ENCODE data around the gene PSMG4. TPM values are rescaled to one million over a fixed set of nuclear protein-coding genes. Genes with fewer than 3 reads are reported as not detected.

The PSMG4 gene
- total and polyA plus RNA-seq, 2 donors (not counting 3 experiments of a cell fraction or from before 2014, with no cell fraction given) = 31.4 to 46.0 TPM

DNA sequence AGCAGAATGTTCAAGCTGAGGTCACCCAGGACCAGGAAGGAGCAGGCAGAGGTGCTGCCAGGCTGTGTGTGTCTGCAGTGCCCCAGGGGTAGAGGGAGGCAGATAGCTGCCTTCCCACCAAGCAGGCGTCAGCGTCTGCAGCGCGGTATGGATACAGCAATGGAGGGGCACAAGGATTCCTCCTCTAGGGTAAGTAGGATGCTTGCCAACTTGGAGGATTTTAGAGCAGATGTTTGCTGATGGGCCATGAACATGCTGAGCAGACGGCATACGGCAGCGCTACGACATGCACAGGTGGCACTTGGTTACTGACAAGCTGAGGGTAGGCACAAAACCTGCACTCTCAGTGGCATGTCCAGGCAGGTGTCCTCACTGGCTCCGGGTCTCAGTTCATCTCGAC, 48.1 kb downstream of the PSMG4 start:
- TF ChIP-seq, protein P1, sequence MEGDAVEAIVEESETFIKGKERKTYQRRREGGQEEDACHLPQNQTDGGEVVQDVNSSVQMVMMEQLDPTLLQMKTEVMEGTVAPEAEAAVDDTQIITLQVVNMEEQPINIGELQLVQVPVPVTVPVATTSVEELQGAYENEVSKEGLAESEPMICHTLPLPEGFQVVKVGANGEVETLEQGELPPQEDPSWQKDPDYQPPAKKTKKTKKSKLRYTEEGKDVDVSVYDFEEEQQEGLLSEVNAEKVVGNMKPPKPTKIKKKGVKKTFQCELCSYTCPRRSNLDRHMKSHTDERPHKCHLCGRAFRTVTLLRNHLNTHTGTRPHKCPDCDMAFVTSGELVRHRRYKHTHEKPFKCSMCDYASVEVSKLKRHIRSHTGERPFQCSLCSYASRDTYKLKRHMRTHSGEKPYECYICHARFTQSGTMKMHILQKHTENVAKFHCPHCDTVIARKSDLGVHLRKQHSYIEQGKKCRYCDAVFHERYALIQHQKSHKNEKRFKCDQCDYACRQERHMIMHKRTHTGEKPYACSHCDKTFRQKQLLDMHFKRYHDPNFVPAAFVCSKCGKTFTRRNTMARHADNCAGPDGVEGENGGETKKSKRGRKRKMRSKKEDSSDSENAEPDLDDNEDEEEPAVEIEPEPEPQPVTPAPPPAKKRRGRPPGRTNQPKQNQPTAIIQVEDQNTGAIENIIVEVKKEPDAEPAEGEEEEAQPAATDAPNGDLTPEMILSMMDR (IDR thresholded peaks at IDR 0.05; ENCODE audit: extremely low read depth in 1 of 2, insufficient read depth in 1 of 2, low read depth in 1 of 2, low read length in 2 of 2) = no peak
- TF ChIP-seq POLR2AphosphoS5 (IDR thresholded peaks at IDR 0.05; ENCODE audit: insufficient read depth, low read depth, low read length) (no peak), EZH2 (IDR thresholded peaks at IDR 0.05; ENCODE audit: borderline replicate concordance, low read depth, low read length, severe bottlenecking) (no peak), MYC (IDR thresholded peaks at IDR 0.05; ENCODE audit: low read depth, low read length) (no peak), POLR2A (IDR thresholded peaks at IDR 0.05; ENCODE audit: low read depth, low read length) (no peak), FOS (IDR thresholded peaks at IDR 0.05; ENCODE audit: borderline replicate concordance, insufficient read depth, low read length) (no peak), GATA2 (IDR thresholded peaks at IDR 0.05; ENCODE audit: insufficient read depth, insufficient read length, low read depth, low read length) (no peak), JUN (IDR thresholded peaks at IDR 0.05; ENCODE audit: borderline replicate concordance, insufficient read depth, insufficient read length, low read depth) (no peak)
- TF ChIP-seq, protein P2, sequence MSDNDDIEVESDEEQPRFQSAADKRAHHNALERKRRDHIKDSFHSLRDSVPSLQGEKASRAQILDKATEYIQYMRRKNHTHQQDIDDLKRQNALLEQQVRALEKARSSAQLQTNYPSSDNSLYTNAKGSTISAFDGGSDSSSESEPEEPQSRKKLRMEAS (IDR thresholded peaks at IDR 0.05; ENCODE audit: insufficient read depth, insufficient read length) = no peak
- FAIRE-seq = no peak
- dilution Hi-C loops (cut with MboI; ENCODE audit: extremely low pct_ligation_motif_present, low sequenced_read_pairs) = no loop called here
- BruUV-seq (replicated peaks) = no TSS peak
- H4K20me1 ChIP-seq (replicated peaks; ENCODE audit: control insufficient read depth, extremely low read depth, insufficient read depth, low read length) = no peaks in the 10 kb centered on the region
- DNase-seq (ENCODE audit: low read depth, low spot score) = no peak
- H3K4me1 ChIP-seq (ENCODE audit: control insufficient read depth, extremely low read depth, insufficient read depth, low read length) = no peaks in the 10 kb centered on the region
- H3K36me3 ChIP-seq (ENCODE audit: control insufficient read depth in 2 of 2, extremely low read depth in 1 of 2, insufficient read depth in 2 of 2, low read length in 2 of 2) = peaks cover 0 to 1% of the 10 kb centered on the region in 2 experiments
- no peaks in the 10 kb centered on the region for H3K79me2 ChIP-seq (ENCODE audit: control insufficient read depth, insufficient read depth, low read length)
- no peak overlapping the region for H2AFZ ChIP-seq (ENCODE audit: low read depth, low read length)
- no peak overlapping the region for H3K27ac ChIP-seq (ENCODE audit: insufficient read depth, low read depth, low read length)
- ChIA-PET POLR2A (no interaction called here), CTCF (interaction anchor here (1.4 kb wide), 1 partner anchor 16 kb away, joined by 4 read pairs; no protein-coding TSS in a partner anchor)
- no peaks in the 10 kb centered on the region for H3K9me3 ChIP-seq (replicated peaks; ENCODE audit: control insufficient read depth, insufficient read depth, low read length)
- no peaks in the 10 kb centered on the region for H3K9me1 ChIP-seq (replicated peaks; ENCODE audit: control insufficient read depth, extremely low read depth, insufficient read depth, low read length)
- intact Hi-C loops (cut with micrococcal nuclease) = no loop called here
- H3K9ac ChIP-seq (replicated peaks; ENCODE audit: extremely low read depth, insufficient read depth, low read length) = no peak overlapping the region
- no peak overlapping the region for H3K4me2 ChIP-seq (ENCODE audit: insufficient read depth, low read length)
- no peaks in the 10 kb centered on the region for H3K27me3 ChIP-seq (ENCODE audit: control insufficient read depth in 2 of 2, insufficient read depth in 2 of 2, low read length in 2 of 2)
- no peak overlapping the region for H3K4me3 ChIP-seq (replicated peaks in 1 of 3; ENCODE audit: insufficient read depth in 1 of 3, low read depth in 1 of 3, low read length in 3 of 3)
